A673 (cell line): ENCODE data around the gene LAMB3. TPM values are rescaled to one million over a fixed set of nuclear protein-coding genes. Genes with fewer than 3 reads are reported as not detected.

ENCODE experiments used
- BruUV-seq: library from RNA; stranded (reverse); fragments of 400-500 nt; replicated peaks from 2 replicates; lab custom pipeline; 2021; lab: Mats Ljungman, UMichigan
- CTCF ChIA-PET: fragments of 300-600 bp; sonication (Branson Sonifier 250); formaldehyde crosslinking; loops from one replicate; lab custom pipeline; 2022; ENCODE audit warnings: antibody characterized with exemption; lab: Charles Lee
- POLR2A ChIA-PET: fragments of 300-600 bp; sonication (Branson Sonifier 250); formaldehyde crosslinking; loops from one replicate; lab custom pipeline; 2022; ENCODE audit warnings: antibody characterized with exemption; ENCODE audit not compliant: low non-redundant PET; lab: Charles Lee
- DNase-seq: peaks from one replicate; pipeline ENCODE4 v3.0.0-alpha.2; 2015; ENCODE audit warnings: low spot score
- H3K27ac ChIP-seq: fragments of 200-600 bp; sonication (generic); 2 replicates; pipeline ENCODE4 v1.5.1; 2016; ENCODE audit warnings: mixed run types, low read depth, mild to moderate bottlenecking, mixed read lengths, antibody characterized with exemption, low read length; ENCODE audit not compliant: poor library complexity, severe bottlenecking
- H3K27me3 ChIP-seq: fragments of 200-600 bp; sonication (generic); replicated peaks from 2 replicates; pipeline ENCODE4 v1.6.1; 2017; ENCODE audit warnings: mixed run types, low read depth, mild to moderate bottlenecking, mixed read lengths, antibody characterized with exemption, low read length; ENCODE audit not compliant: insufficient read depth, poor library complexity
- H3K36me3 ChIP-seq: fragments of 200-600 bp; sonication (generic); 2 replicates; pipeline ENCODE4 v1.6.1; 2016; ENCODE audit warnings: mixed run types, mild to moderate bottlenecking, mixed read lengths, antibody characterized with exemption, low read length; ENCODE audit not compliant: insufficient read depth, poor library complexity, severe bottlenecking
- H3K4me1 ChIP-seq: fragments of 200-600 bp; sonication (generic); 2 replicates; pipeline ENCODE4 v1.6.1; 2017; ENCODE audit warnings: mixed run types, mild to moderate bottlenecking, mixed read lengths, antibody characterized with exemption, low read length; ENCODE audit not compliant: insufficient read depth, poor library complexity, severe bottlenecking
- H3K4me3 ChIP-seq: fragments of 200-600 bp; sonication (generic); 2 replicates; pipeline ENCODE4 v1.5.1; 2016; ENCODE audit warnings: low read depth, mixed run types, mild to moderate bottlenecking, mixed read lengths, low read length; ENCODE audit not compliant: poor library complexity, severe bottlenecking
- H3K9me3 ChIP-seq: fragments of 200-600 bp; sonication (generic); 2 replicates; pipeline ENCODE4 v1.6.1; 2016; ENCODE audit warnings: mixed run types, low read depth, mild to moderate bottlenecking, mixed read lengths, antibody characterized with exemption, low read length; ENCODE audit not compliant: poor library complexity, severe bottlenecking
- CTCF ChIP-seq: fragments of 300-800, 200-600 bp; sonication (generic); conservative IDR thresholded peaks from 2 replicates; pipeline ENCODE4 v1.5.1; 2017; ENCODE audit warnings: low read depth, mild to moderate bottlenecking, antibody characterized with exemption, low read length, moderate library complexity, mixed read lengths
- EZH2 ChIP-seq: fragments of 200-600 bp; sonication (generic); IDR thresholded peaks from 2 replicates; pipeline ENCODE4 v1.6.1; 2017; ENCODE audit warnings: borderline replicate concordance, low read depth, mild to moderate bottlenecking, mixed read lengths, antibody characterized with exemption, low read length; ENCODE audit not compliant: poor library complexity, severe bottlenecking
- intact Hi-C: fragments of 100-400 bp; cut with micrococcal nuclease; formaldehyde crosslinking; loops from one replicate; pipeline ENCODE4 v1.10.0; 2022; ENCODE audit not compliant: unreplicated experiment
- total RNA-seq: library from RNA; stranded (reverse); gene quantifications from 2 replicates; pipeline ENCODE4 v1.2.3, GENCODE V29; 2021

Gene LAMB3
- total RNA-seq, 1 experiment from 2014 or later = 12.7 TPM

DNA sequence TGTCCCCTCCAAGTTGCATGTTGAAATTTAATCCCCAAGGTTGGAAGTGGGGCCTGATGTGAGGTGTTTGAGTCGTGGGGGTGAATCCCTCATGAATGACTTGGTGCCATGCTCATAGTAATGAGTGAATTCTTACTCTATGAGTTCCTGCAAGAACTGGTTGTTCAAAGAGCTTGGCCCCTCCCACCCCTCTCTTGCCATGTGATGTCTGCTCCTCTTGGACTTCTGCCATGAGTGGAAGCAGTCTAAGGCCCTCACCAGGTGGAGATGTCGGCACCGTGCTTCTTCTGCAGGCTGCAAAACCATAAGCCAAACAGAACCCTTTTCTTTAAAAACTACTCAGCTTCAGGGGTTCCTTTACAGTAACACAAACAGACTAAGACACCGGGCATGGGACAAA is 37.3 kb upstream of the LAMB3 start:
- no peaks in the 10 kb centered on the region for H3K36me3 ChIP-seq
- CTCF ChIA-PET = interaction anchor here (0.6 to 1.1 kb wide), 2 partner anchors 80 to 120 kb away, joined by 3 read pairs; no protein-coding TSS in a partner anchor
- peak; percentile 44 for DNase-seq
- TF ChIP-seq EZH2 = no peak
- no peak for TF ChIP-seq CTCF
- intact Hi-C loops = no loop called here
- POLR2A ChIA-PET = no interaction called here
- H3K4me3 ChIP-seq = no peak overlapping the region
- no TSS peak for BruUV-seq
- peaks cover 40% of the 10 kb centered on the region for H3K4me1 ChIP-seq
- H3K27me3 ChIP-seq = no peaks in the 10 kb centered on the region
- H3K27ac ChIP-seq = no peak overlapping the region
- H3K9me3 ChIP-seq = no peaks in the 10 kb centered on the region

- CTCF ChIA-PET = interaction anchor here (1.1 kb wide), 1 partner anchor 81 kb away, joined by 3 read pairs; no protein-coding TSS in a partner anchor
- Histone ChIP-seq H3K4me3 (no peak overlapping the region), H3K27me3 (no peaks in the 10 kb centered on the region), H3K36me3 (no peaks in the 10 kb centered on the region), H3K27ac (no peak overlapping the region), H3K4me1 (peaks cover 40% of the 10 kb centered on the region), H3K9me3 (no peaks in the 10 kb centered on the region)
- DNase-seq = no peak
- intact Hi-C loops = no loop called here
- POLR2A ChIA-PET = no interaction called here
- no TSS peak for BruUV-seq
- TF ChIP-seq CTCF (no peak), EZH2 (no peak)
Measured at GRCh38 chr1:209688746-209689234, 36.6 kb upstream of the LAMB3 start.

DNA sequence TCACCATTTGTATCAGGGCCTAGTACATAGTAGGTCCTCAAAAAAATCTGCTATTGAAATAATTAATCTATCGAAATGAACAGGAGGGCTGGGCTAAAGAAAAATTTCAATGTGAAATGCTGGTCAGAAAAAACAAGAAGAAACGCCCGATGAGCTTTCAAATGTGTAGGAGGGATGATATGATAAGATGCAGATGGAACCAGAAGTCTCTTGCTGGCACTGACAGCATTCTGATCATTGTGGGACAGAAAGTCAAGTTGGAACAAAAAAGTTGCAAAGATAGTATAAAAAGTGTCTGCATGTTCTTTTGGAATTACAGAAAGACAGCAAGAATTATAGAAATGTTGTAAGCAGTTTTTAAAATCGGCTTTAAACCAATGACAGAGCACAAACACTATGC is 34.1 kb upstream of the LAMB3 start:
- intact Hi-C loops = no loop called here

More for the DNA sequence above, 34.1 kb upstream of the LAMB3 start:
- Histone ChIP-seq H3K4me3 (no peak overlapping the region), H3K4me1 (peaks cover 25% of the 10 kb centered on the region), H3K27ac (no peak overlapping the region), H3K9me3 (no peaks in the 10 kb centered on the region), H3K27me3 (no peaks in the 10 kb centered on the region), H3K36me3 (no peaks in the 10 kb centered on the region)
- DNase-seq = no peak
- ChIA-PET POLR2A (no interaction called here), CTCF (no interaction called here)
- BruUV-seq = no TSS peak
- TF ChIP-seq EZH2 = no peak
- no peak for TF ChIP-seq CTCF
